Liver (tissue), 9 donors: ENCODE data around the gene BCAS4. TPM values are rescaled to one million over a fixed set of nuclear protein-coding genes. Genes with fewer than 3 reads are reported as not detected.

Source experiments
- DNase-seq: peaks from one replicate; pipeline ENCODE4 v3.0.0-alpha.2; 2017; ENCODE audit warnings: low spot score
- H3K27ac ChIP-seq, 2 donors: one replicate each; pipeline ENCODE4 v1.7.0; 2013; ENCODE audit warnings: inconsistent platforms in 2 of 2, low read length in 2 of 2, control low read depth in 1 of 2, low read depth in 1 of 2, mild to moderate bottlenecking in 1 of 2
- H3K27me3 ChIP-seq, 4 donors: one replicate each; pipeline versions ENCODE4 v1.6.1 to v1.7.0; 2013; ENCODE audit warnings: low read length in 3 of 4, inconsistent platforms in 1 of 4, mild to moderate bottlenecking in 1 of 4, moderate library complexity in 1 of 4; ENCODE audit not compliant: control insufficient read depth in 4 of 4, insufficient read depth in 4 of 4
- H3K36me3 ChIP-seq, 4 donors: one replicate each; pipeline versions ENCODE4 v1.6.1 to v1.7.0; 2013; ENCODE audit warnings: low read length in 3 of 4, mild to moderate bottlenecking in 3 of 4, low read depth in 1 of 4, moderate library complexity in 1 of 4; ENCODE audit not compliant: control insufficient read depth in 4 of 4, insufficient read depth in 3 of 4
- H3K4me1 ChIP-seq, 4 donors: one replicate each; pipeline versions ENCODE4 v1.6.1 to v1.7.0; 2013; ENCODE audit warnings: low read length in 3 of 4, mild to moderate bottlenecking in 3 of 4, moderate library complexity in 1 of 4; ENCODE audit not compliant: control insufficient read depth in 4 of 4, insufficient read depth in 4 of 4
- H3K4me3 ChIP-seq, 3 donors: one replicate each; pipeline versions ENCODE4 v1.6.1 to v1.7.0; 2013; ENCODE audit warnings: low read length in 3 of 3, control low read depth in 1 of 3, low read depth in 1 of 3, mild to moderate bottlenecking in 1 of 3
- H3K9ac ChIP-seq, 2 donors: one replicate each; pipeline ENCODE4 v1.7.0; 2013; ENCODE audit warnings: low read length in 2 of 2, mild to moderate bottlenecking in 2 of 2, moderate library complexity in 2 of 2, control low read depth in 1 of 2, low read depth in 1 of 2
- H3K9me3 ChIP-seq, 4 donors: one replicate each; pipeline versions ENCODE4 v1.6.1 to v1.7.0; 2013; ENCODE audit warnings: low read length in 3 of 4; ENCODE audit not compliant: control insufficient read depth in 4 of 4
- EGR1 ChIP-seq, 2 donors: IDR thresholded peaks; 2 replicates each; pipeline ENCODE4 v1.6.1; 2016 to 2018; ENCODE audit warnings: antibody characterized with exemption in 2 of 2, low read depth in 2 of 2
- FOXA1 ChIP-seq: IDR thresholded peaks from 2 replicates; pipeline ENCODE4 v1.6.1; 2016; ENCODE audit warnings: antibody characterized with exemption
- FOXA2 ChIP-seq: IDR thresholded peaks from 2 replicates; pipeline ENCODE4 v1.6.1; 2016; ENCODE audit warnings: antibody characterized with exemption
- GABPA ChIP-seq, 2 donors: IDR thresholded peaks in 1 of 2; conservative IDR thresholded peaks in 1 of 2; 2 replicates each; pipeline ENCODE4 v1.6.1; 2016; ENCODE audit warnings: antibody characterized with exemption in 2 of 2, mild to moderate bottlenecking in 1 of 2, moderate library complexity in 1 of 2
- HNF4A ChIP-seq, 2 donors: conservative IDR thresholded peaks; 2 replicates each; pipeline ENCODE4 v1.6.1; 2016; ENCODE audit warnings: antibody characterized with exemption in 2 of 2, mild to moderate bottlenecking in 2 of 2
- HNF4G ChIP-seq: IDR thresholded peaks from 2 replicates; pipeline ENCODE4 v1.6.1; 2016; ENCODE audit warnings: antibody characterized with exemption
- JUND ChIP-seq, 2 donors: IDR thresholded peaks; 2 replicates each; pipeline ENCODE4 v1.6.1; 2016; ENCODE audit warnings: antibody characterized with exemption in 2 of 2
- MAX ChIP-seq: IDR thresholded peaks from 2 replicates; pipeline ENCODE4 v1.6.1; 2016; ENCODE audit warnings: antibody characterized with exemption
- NR2F2 ChIP-seq: IDR thresholded peaks from 2 replicates; pipeline ENCODE4 v1.6.1; 2016; ENCODE audit warnings: antibody characterized with exemption
- RAD21 ChIP-seq, 2 donors: IDR thresholded peaks; 2 replicates each; pipeline ENCODE4 v1.6.1; 2016; ENCODE audit warnings: antibody characterized with exemption in 2 of 2, mild to moderate bottlenecking in 2 of 2
- RXRA ChIP-seq, 2 donors: IDR thresholded peaks; 2 replicates each; pipeline ENCODE4 v1.6.1; 2017 to 2018; ENCODE audit warnings: antibody characterized with exemption in 2 of 2, mild to moderate bottlenecking in 1 of 2
- SP1 ChIP-seq: IDR thresholded peaks from 2 replicates; pipeline ENCODE4 v1.6.1; 2018; ENCODE audit warnings: antibody characterized with exemption, mild to moderate bottlenecking
- TAF1 ChIP-seq: conservative IDR thresholded peaks from 2 replicates; pipeline ENCODE4 v1.6.1; 2016; ENCODE audit warnings: antibody characterized with exemption, mild to moderate bottlenecking
- YY1 ChIP-seq: IDR thresholded peaks from 2 replicates; pipeline ENCODE4 v1.6.1; 2016; ENCODE audit warnings: antibody characterized with exemption, mild to moderate bottlenecking
- WGBS: extraction: QIAGEN DNeasy Blood & Tissue Kit; methylation state at CpG from one replicate; pipeline ENCODE4 v1.1.7; 2013; 5-methylcytosine and 5-hydroxymethylcytosine counted together
- polyA plus RNA-seq, 2 donors: library from polyadenylated mRNA; stranded (reverse) in 1 of 2; unstranded in 1 of 2; fragments of 200-250 nt in 1 of 2; fragments of >200 nt in 1 of 2; fragmentation: Nextera tagmentation in 1 of 2; extraction: Ambion mirVana in 1 of 2; gene quantifications; one replicate each; pipeline versions ENCODE4 v1.2.1 to v1.2.3, GENCODE V29; 2013 to 2015
- total RNA-seq, 2 donors: library from RNA; depleted of rRNA; stranded (reverse); fragments of >200 nt; gene quantifications; one replicate each; pipeline ENCODE4 v1.2.3, GENCODE V29; 2014
- TF ChIP-seq, protein P1 (sequence below): IDR thresholded peaks from 2 replicates; pipeline ENCODE4 v1.6.1; 2016; ENCODE audit warnings: antibody characterized with exemption
- TF ChIP-seq, protein P2 (sequence below): IDR thresholded peaks from 2 replicates; pipeline ENCODE4 v1.6.1; 2016; ENCODE audit warnings: antibody characterized with exemption, mild to moderate bottlenecking
- donor health status: healthy.
- donor health status: healthy.
- donor health status: healthy.
- donor health status: healthy.
- donor health status: healthy.

BCAS4 gene
- total and polyA plus RNA-seq, 4 donors: 0.25 to 0.50 (median 0.47) TPM

DNA sequence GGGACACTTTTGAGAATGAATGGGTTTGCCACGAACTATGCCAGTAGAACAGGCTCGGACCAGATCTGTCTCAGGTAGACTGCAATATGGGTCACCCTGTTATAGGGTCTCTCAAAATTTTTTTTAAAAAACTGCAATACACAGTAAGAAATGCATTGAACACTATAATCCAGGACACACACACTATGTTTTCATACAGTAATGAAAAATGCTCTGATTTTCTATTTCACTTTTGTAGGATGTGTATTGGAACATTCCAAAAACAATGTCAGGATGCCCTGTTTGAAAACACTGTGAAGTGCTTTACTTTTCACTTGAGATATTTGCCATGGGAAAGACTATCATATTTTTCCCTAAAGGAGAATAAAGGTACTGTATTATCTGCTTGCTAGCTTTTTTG is 38.4 kb upstream of the BCAS4 start:
- H3K4me3 ChIP-seq: no peak overlapping the region
- no peaks in the 10 kb centered on the region for H3K36me3 ChIP-seq
- H3K27ac ChIP-seq: no peak overlapping the region
- whole genome bisulfite sequencing: 92% methylated on average over 2 of the region's 2 CpGs
- no peaks in the 10 kb centered on the region for H3K9me3 ChIP-seq
- no peak for DNase-seq
- no peaks in the 10 kb centered on the region for H3K27me3 ChIP-seq
- peaks cover 0 to 2% (median 2%) of the 10 kb centered on the region in 4 donors for H3K4me1 ChIP-seq
- no peak for TF ChIP-seq HNF4G
- TF ChIP-seq RAD21 (IDR thresholded peaks at IDR 0.05): no peak
- no peak for TF ChIP-seq SP1
- TF ChIP-seq RXRA (IDR thresholded peaks at IDR 0.05): no peak
- no peak for TF ChIP-seq NR2F2
- no peak for TF ChIP-seq FOXA2
- no peak for TF ChIP-seq EGR1 (IDR thresholded peaks at IDR 0.05; ENCODE audit: low read depth in 2 of 2)
- TF ChIP-seq FOXA1: no peak
- H3K9ac ChIP-seq: no peak overlapping the region

DNA sequence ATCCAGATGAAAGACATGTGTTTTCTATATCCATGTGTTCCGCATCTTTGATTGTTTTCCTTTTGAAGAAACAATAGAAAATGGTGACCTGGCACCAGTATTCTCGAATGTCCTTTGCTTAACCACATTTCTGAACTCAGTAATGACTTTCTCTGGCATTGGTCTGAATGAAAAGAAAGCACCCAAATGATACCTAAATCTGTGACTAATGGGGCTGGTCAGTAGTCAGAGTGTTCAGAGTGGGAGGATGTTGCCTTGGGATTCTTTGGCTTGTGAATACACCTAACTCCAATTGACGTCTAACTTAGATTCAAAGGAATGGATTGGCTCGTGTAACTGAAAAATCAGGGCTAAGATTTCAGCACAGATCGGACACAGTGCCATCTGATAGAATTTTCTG is 36.4 kb upstream of the BCAS4 start:
- Histone ChIP-seq H3K36me3 (no peaks in the 10 kb centered on the region), H3K4me3 (no peak overlapping the region), H3K27me3 (no peaks in the 10 kb centered on the region), H3K9ac (no peak overlapping the region), H3K9me3 (no peaks in the 10 kb centered on the region), H3K4me1 (peaks cover 2 to 19% (median 15%) of the 10 kb centered on the region in 4 donors), H3K27ac (no peak overlapping the region)
- no peak for DNase-seq
- 93% methylated on average over 5 of the region's 5 CpGs for WGBS
- TF ChIP-seq MAX (no peak), FOXA2 (no peak), FOXA1 (no peak), NR2F2 (no peak), SP1 (no peak), RXRA (IDR thresholded peaks at IDR 0.05) (no peak), GABPA (IDR thresholded peaks at IDR 0.05 in 1 of 2, conservative IDR thresholded peaks at IDR 0.05 in 1 of 2) (no peak)

DNA sequence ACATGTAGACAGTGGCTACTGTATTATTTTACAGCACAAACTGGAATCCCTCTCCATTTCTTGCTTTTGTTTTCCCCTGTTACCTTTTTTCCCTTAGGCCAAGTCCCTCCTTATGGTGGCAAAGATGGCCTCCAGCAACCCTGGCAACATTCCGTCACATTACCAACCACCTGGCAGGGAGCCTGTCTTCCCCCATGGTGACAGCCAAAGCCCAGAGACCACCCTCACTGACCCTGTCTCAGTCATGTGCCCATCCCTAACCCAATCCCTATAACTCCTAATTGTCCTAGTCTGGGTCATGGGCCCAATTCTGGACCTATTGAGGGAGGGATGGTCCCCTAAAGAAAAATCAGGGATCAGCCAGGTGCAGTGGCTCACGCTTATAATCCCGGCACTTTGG is 35.9 kb upstream of the BCAS4 start:
- DNase-seq: peak; percentile 23
- no peaks in the 10 kb centered on the region for H3K36me3 ChIP-seq

More for the DNA sequence above, 35.9 kb upstream of the BCAS4 start:
- H3K4me3 ChIP-seq: no peak overlapping the region
- H3K27me3 ChIP-seq: no peaks in the 10 kb centered on the region
- no peaks in the 10 kb centered on the region for H3K9me3 ChIP-seq
- H3K9ac ChIP-seq: no peak overlapping the region
- peaks cover 2 to 19% (median 15%) of the 10 kb centered on the region in 4 donors for H3K4me1 ChIP-seq
- 99% methylated on average over 3 of the region's 3 CpGs for WGBS
- H3K27ac ChIP-seq: no peak overlapping the region
- no peak for TF ChIP-seq RXRA (IDR thresholded peaks at IDR 0.05)
- TF ChIP-seq, protein P1, sequence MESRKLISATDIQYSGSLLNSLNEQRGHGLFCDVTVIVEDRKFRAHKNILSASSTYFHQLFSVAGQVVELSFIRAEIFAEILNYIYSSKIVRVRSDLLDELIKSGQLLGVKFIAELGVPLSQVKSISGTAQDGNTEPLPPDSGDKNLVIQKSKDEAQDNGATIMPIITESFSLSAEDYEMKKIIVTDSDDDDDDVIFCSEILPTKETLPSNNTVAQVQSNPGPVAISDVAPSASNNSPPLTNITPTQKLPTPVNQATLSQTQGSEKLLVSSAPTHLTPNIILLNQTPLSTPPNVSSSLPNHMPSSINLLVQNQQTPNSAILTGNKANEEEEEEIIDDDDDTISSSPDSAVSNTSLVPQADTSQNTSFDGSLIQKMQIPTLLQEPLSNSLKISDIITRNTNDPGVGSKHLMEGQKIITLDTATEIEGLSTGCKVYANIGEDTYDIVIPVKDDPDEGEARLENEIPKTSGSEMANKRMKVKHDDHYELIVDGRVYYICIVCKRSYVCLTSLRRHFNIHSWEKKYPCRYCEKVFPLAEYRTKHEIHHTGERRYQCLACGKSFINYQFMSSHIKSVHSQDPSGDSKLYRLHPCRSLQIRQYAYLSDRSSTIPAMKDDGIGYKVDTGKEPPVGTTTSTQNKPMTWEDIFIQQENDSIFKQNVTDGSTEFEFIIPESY: no peak
- no peak for TF ChIP-seq JUND (IDR thresholded peaks at IDR 0.05)
- TF ChIP-seq GABPA (IDR thresholded peaks at IDR 0.05 in 1 of 2, conservative IDR thresholded peaks at IDR 0.05 in 1 of 2): no peak
- TF ChIP-seq YY1: no peak
- TF ChIP-seq RAD21 (IDR thresholded peaks at IDR 0.05): no peak
- TF ChIP-seq NR2F2: no peak
- TF ChIP-seq SP1: no peak
- no peak for TF ChIP-seq FOXA2
- no peak for TF ChIP-seq HNF4G
- TF ChIP-seq TAF1: no peak
- TF ChIP-seq HNF4A (conservative IDR thresholded peaks at IDR 0.05): no peak
- TF ChIP-seq EGR1 (IDR thresholded peaks at IDR 0.05; ENCODE audit: low read depth in 2 of 2): no peak
- TF ChIP-seq, protein P2, sequence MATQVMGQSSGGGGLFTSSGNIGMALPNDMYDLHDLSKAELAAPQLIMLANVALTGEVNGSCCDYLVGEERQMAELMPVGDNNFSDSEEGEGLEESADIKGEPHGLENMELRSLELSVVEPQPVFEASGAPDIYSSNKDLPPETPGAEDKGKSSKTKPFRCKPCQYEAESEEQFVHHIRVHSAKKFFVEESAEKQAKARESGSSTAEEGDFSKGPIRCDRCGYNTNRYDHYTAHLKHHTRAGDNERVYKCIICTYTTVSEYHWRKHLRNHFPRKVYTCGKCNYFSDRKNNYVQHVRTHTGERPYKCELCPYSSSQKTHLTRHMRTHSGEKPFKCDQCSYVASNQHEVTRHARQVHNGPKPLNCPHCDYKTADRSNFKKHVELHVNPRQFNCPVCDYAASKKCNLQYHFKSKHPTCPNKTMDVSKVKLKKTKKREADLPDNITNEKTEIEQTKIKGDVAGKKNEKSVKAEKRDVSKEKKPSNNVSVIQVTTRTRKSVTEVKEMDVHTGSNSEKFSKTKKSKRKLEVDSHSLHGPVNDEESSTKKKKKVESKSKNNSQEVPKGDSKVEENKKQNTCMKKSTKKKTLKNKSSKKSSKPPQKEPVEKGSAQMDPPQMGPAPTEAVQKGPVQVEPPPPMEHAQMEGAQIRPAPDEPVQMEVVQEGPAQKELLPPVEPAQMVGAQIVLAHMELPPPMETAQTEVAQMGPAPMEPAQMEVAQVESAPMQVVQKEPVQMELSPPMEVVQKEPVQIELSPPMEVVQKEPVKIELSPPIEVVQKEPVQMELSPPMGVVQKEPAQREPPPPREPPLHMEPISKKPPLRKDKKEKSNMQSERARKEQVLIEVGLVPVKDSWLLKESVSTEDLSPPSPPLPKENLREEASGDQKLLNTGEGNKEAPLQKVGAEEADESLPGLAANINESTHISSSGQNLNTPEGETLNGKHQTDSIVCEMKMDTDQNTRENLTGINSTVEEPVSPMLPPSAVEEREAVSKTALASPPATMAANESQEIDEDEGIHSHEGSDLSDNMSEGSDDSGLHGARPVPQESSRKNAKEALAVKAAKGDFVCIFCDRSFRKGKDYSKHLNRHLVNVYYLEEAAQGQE: no peak
- TF ChIP-seq MAX: no peak
